ENCODE measurements around the gene SLIT1.
A peak's percentile ranks its signal among the peaks of the same experiment; 100 is the strongest.

The SLIT1 gene

GRCh38 chr10:97169063-97169462, 16.7 kb downstream of the SLIT1 start:
- H3K18ac ChIP-seq (ENCODE audit: low read length): no peak overlapping the region
- no peak overlapping the region for H3K4me3 ChIP-seq (ENCODE audit: low read length)
- no peak overlapping the region for H4K8ac ChIP-seq (ENCODE audit: low read depth, low read length)
- H3K56ac ChIP-seq (ENCODE audit: low read length): no peak overlapping the region
- no CpG with 5 or more reads among the region's 5 CpGs for WGBS (ENCODE audit: extremely low coverage, insufficient coverage, low lambda C conversion rate)
- H3K27me3 ChIP-seq (ENCODE audit: insufficient read depth, low read length, poor library complexity): no peaks in the 10 kb centered on the region
- no peak overlapping the region for H2BK15ac ChIP-seq (replicated peaks; ENCODE audit: low read depth)
- no peak overlapping the region for H2BK120ac ChIP-seq (ENCODE audit: low read depth, low read length)
- no peak for DNase-seq
- no peak overlapping the region for H3K4ac ChIP-seq (ENCODE audit: low read depth, low read length)
- H3K79me1 ChIP-seq (ENCODE audit: low read length): no peaks in the 10 kb centered on the region
- no peak overlapping the region for H2AK5ac ChIP-seq (ENCODE audit: low read length)
- no peak overlapping the region for H3K27ac ChIP-seq (ENCODE audit: low read depth, low read length)
- H3K36me3 ChIP-seq (ENCODE audit: control insufficient read depth, insufficient read depth, low read length): no peaks in the 10 kb centered on the region
- no peak overlapping the region for H2BK5ac ChIP-seq (ENCODE audit: low read length)
- no peak overlapping the region for H3K4me2 ChIP-seq (ENCODE audit: low read length)
- H4K5ac ChIP-seq (ENCODE audit: low read length): no peak overlapping the region
- H3K23ac ChIP-seq (ENCODE audit: low read length): no peak overlapping the region
- no peaks in the 10 kb centered on the region for H3K4me1 ChIP-seq (ENCODE audit: control insufficient read depth, low read depth, low read length)
- H3K79me2 ChIP-seq (ENCODE audit: control insufficient read depth, insufficient read depth, low read length): no peaks in the 10 kb centered on the region
- H3K9ac ChIP-seq (ENCODE audit: low read length): no peak overlapping the region

DNA sequence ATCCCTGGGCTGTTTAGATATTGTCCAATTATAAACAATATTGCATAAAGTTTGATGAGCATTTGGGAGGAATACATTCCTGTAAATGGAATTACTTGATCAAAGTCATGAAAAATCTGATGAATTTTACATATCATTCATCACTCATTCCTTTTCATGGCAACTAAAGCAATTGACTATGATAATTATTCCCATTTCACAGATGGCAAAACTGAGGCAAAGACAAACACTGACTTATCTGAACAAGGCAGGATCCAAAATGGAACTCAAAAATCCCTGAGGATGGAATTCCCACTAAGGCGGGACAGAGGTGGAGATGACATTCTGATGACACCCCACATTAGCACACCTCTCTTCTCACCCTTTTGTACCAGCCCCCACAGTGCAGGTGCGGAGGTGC, 17.1 kb downstream of the SLIT1 start:
- no peaks in the 10 kb centered on the region for H3K79me2 ChIP-seq (ENCODE audit: control insufficient read depth, insufficient read depth, low read length)
- no peak overlapping the region for H2AK5ac ChIP-seq (ENCODE audit: low read length)
- no peak overlapping the region for H3K4ac ChIP-seq (ENCODE audit: low read depth, low read length)
- no peak for DNase-seq
- H3K9ac ChIP-seq (ENCODE audit: low read length): no peak overlapping the region
- H3K23ac ChIP-seq (ENCODE audit: low read length): no peak overlapping the region
- H3K27ac ChIP-seq (ENCODE audit: low read depth, low read length): no peak overlapping the region
- H3K4me1 ChIP-seq (ENCODE audit: control insufficient read depth, low read depth, low read length): no peaks in the 10 kb centered on the region
- no CpG with 5 or more reads among the region's 2 CpGs for WGBS (ENCODE audit: extremely low coverage, insufficient coverage, low lambda C conversion rate)
- no peak overlapping the region for H2BK5ac ChIP-seq (ENCODE audit: low read length)
- no peaks in the 10 kb centered on the region for H3K36me3 ChIP-seq (ENCODE audit: control insufficient read depth, insufficient read depth, low read length)
- no peak overlapping the region for H3K18ac ChIP-seq (ENCODE audit: low read length)
- no peak overlapping the region for H3K56ac ChIP-seq (ENCODE audit: low read length)
- H3K79me1 ChIP-seq (ENCODE audit: low read length): no peaks in the 10 kb centered on the region
- no peaks in the 10 kb centered on the region for H3K27me3 ChIP-seq (ENCODE audit: insufficient read depth, low read length, poor library complexity)
- no peak overlapping the region for H4K5ac ChIP-seq (ENCODE audit: low read length)
- H2BK120ac ChIP-seq (ENCODE audit: low read depth, low read length): no peak overlapping the region
- no peak overlapping the region for H3K4me3 ChIP-seq (ENCODE audit: low read length)
- no peak overlapping the region for H2BK15ac ChIP-seq (replicated peaks; ENCODE audit: low read depth)
- no peak overlapping the region for H4K8ac ChIP-seq (ENCODE audit: low read depth, low read length)
- H3K4me2 ChIP-seq (ENCODE audit: low read length): no peak overlapping the region

DNA sequence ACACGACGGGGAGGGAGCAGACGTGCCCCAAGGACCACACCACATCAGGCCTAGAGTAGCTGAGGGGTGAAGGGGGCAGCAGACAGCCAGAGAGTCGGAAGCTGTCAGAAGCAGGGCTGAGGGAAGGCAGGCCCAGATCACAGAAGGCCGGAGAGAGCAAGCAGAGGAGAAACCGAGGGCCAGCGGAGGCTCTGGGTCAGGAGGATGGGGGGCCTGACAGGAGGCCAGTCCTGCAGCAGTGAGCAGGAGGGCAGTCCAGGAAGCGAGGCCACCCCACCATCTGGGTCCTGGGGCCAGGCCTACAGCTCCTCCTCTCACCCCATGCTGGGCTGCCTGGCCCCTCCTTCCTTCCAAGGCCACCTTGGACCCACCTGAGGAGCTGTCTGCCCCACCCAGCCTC, 20.3 kb downstream of the SLIT1 start:
- H3K23ac ChIP-seq (ENCODE audit: low read length): peak overlapping the region; percentile 66
- no peak for DNase-seq
- no peak overlapping the region for H2BK5ac ChIP-seq (ENCODE audit: low read length)

GRCh38 chr10:97163781-97164501, 21.8 kb downstream of the SLIT1 start:
- H3K79me1 ChIP-seq (ENCODE audit: low read length): no peaks in the 10 kb centered on the region
- WGBS (ENCODE audit: extremely low coverage, insufficient coverage, low lambda C conversion rate): no CpG with 5 or more reads among the region's 17 CpGs

More for the DNA sequence above, 20.3 kb downstream of the SLIT1 start:
- H2BK15ac ChIP-seq (replicated peaks; ENCODE audit: low read depth): no peak overlapping the region
- no peaks in the 10 kb centered on the region for H3K79me1 ChIP-seq (ENCODE audit: low read length)
- H3K79me2 ChIP-seq (ENCODE audit: control insufficient read depth, insufficient read depth, low read length): no peaks in the 10 kb centered on the region
- no peak overlapping the region for H3K18ac ChIP-seq (ENCODE audit: low read length)
- no peak overlapping the region for H3K4me3 ChIP-seq (ENCODE audit: low read length)
- no peaks in the 10 kb centered on the region for H3K36me3 ChIP-seq (ENCODE audit: control insufficient read depth, insufficient read depth, low read length)
- no peak overlapping the region for H3K4me2 ChIP-seq (ENCODE audit: low read length)
- no peaks in the 10 kb centered on the region for H3K27me3 ChIP-seq (ENCODE audit: insufficient read depth, low read length, poor library complexity)
- no peak overlapping the region for H4K5ac ChIP-seq (ENCODE audit: low read length)
- no peak overlapping the region for H2AK5ac ChIP-seq (ENCODE audit: low read length)
- no peak overlapping the region for H2BK120ac ChIP-seq (ENCODE audit: low read depth, low read length)
- H3K9ac ChIP-seq (ENCODE audit: low read length): no peak overlapping the region
- H4K8ac ChIP-seq (ENCODE audit: low read depth, low read length): no peak overlapping the region
- H3K56ac ChIP-seq (ENCODE audit: low read length): no peak overlapping the region
- WGBS (ENCODE audit: extremely low coverage, insufficient coverage, low lambda C conversion rate): no CpG with 5 or more reads among the region's 8 CpGs
- H3K27ac ChIP-seq (ENCODE audit: low read depth, low read length): no peak overlapping the region
- no peak overlapping the region for H3K4ac ChIP-seq (ENCODE audit: low read depth, low read length)
- H3K4me1 ChIP-seq (ENCODE audit: control insufficient read depth, low read depth, low read length): no peaks in the 10 kb centered on the region

DNA sequence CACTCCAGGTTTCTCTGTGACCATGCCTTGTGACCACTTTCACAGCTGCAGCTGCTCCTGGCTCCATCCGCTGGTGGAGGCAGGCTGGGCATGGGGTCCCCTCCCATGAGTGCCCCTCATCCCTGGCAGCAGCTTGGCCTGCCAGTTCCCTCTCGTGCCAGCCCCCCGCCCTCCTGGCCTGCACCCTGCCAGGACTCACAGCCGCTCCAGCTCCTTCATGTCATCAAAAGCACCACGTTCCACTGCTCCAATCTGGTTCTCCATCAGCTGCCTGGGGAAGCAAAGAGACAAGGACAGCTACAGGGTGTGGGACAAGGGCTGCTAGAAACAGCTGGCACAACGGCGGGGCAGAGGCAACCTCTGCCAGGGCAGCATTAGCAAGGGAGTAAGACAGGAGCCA, 22.6 kb downstream of the SLIT1 start:
- no peak overlapping the region for H3K23ac ChIP-seq (ENCODE audit: low read length)
- no CpG with 5 or more reads among the region's 7 CpGs for WGBS (ENCODE audit: extremely low coverage, insufficient coverage, low lambda C conversion rate)
- H3K27ac ChIP-seq (ENCODE audit: low read depth, low read length): no peak overlapping the region
- H4K5ac ChIP-seq (ENCODE audit: low read length): no peak overlapping the region
- no peak overlapping the region for H3K18ac ChIP-seq (ENCODE audit: low read length)
- no peaks in the 10 kb centered on the region for H3K79me2 ChIP-seq (ENCODE audit: control insufficient read depth, insufficient read depth, low read length)
- H2BK120ac ChIP-seq (ENCODE audit: low read depth, low read length): no peak overlapping the region
- H3K79me1 ChIP-seq (ENCODE audit: low read length): no peaks in the 10 kb centered on the region
- H2AK5ac ChIP-seq (ENCODE audit: low read length): no peak overlapping the region
- H4K8ac ChIP-seq (ENCODE audit: low read depth, low read length): no peak overlapping the region
- H2BK15ac ChIP-seq (replicated peaks; ENCODE audit: low read depth): no peak overlapping the region
- H3K4me1 ChIP-seq (ENCODE audit: control insufficient read depth, low read depth, low read length): no peaks in the 10 kb centered on the region
- no peak overlapping the region for H3K4ac ChIP-seq (ENCODE audit: low read depth, low read length)
- no peak for DNase-seq
- H3K27me3 ChIP-seq (ENCODE audit: insufficient read depth, low read length, poor library complexity): no peaks in the 10 kb centered on the region
- H3K36me3 ChIP-seq (ENCODE audit: control insufficient read depth, insufficient read depth, low read length): no peaks in the 10 kb centered on the region
- no peak overlapping the region for H3K4me3 ChIP-seq (ENCODE audit: low read length)
- no peak overlapping the region for H3K9ac ChIP-seq (ENCODE audit: low read length)
- no peak overlapping the region for H2BK5ac ChIP-seq (ENCODE audit: low read length)
- no peak overlapping the region for H3K56ac ChIP-seq (ENCODE audit: low read length)
- no peak overlapping the region for H3K4me2 ChIP-seq (ENCODE audit: low read length)

More at GRCh38 chr10:97163781-97164501, 21.8 kb downstream of the SLIT1 start:
- no peak for DNase-seq
- H3K4me3 ChIP-seq (ENCODE audit: low read length): no peak overlapping the region
- no peak overlapping the region for H3K56ac ChIP-seq (ENCODE audit: low read length)
- no peak overlapping the region for H3K4me2 ChIP-seq (ENCODE audit: low read length)
- H2AK5ac ChIP-seq (ENCODE audit: low read length): no peak overlapping the region
- no peak overlapping the region for H4K8ac ChIP-seq (ENCODE audit: low read depth, low read length)
- H2BK120ac ChIP-seq (ENCODE audit: low read depth, low read length): no peak overlapping the region
- H3K9ac ChIP-seq (ENCODE audit: low read length): no peak overlapping the region
- no peak overlapping the region for H2BK5ac ChIP-seq (ENCODE audit: low read length)
- H3K18ac ChIP-seq (ENCODE audit: low read length): no peak overlapping the region
- H4K5ac ChIP-seq (ENCODE audit: low read length): no peak overlapping the region
- no peaks in the 10 kb centered on the region for H3K79me2 ChIP-seq (ENCODE audit: control insufficient read depth, insufficient read depth, low read length)
- no peak overlapping the region for H2BK15ac ChIP-seq (replicated peaks; ENCODE audit: low read depth)
- no peaks in the 10 kb centered on the region for H3K27me3 ChIP-seq (ENCODE audit: insufficient read depth, low read length, poor library complexity)
- H3K23ac ChIP-seq (ENCODE audit: low read length): no peak overlapping the region
- H3K27ac ChIP-seq (ENCODE audit: low read depth, low read length): no peak overlapping the region
- H3K4ac ChIP-seq (ENCODE audit: low read depth, low read length): no peak overlapping the region
- H3K4me1 ChIP-seq (ENCODE audit: control insufficient read depth, low read depth, low read length): no peaks in the 10 kb centered on the region
- no peaks in the 10 kb centered on the region for H3K36me3 ChIP-seq (ENCODE audit: control insufficient read depth, insufficient read depth, low read length)
